HCT116 (cell line): ENCODE measurements around the gene IMMP2L.

Source experiments
- EZH2 ChIP-seq: fragments of 200-600 bp; sonication (generic); IDR thresholded peaks from 2 replicates; pipeline ENCODE4 v1.6.1; 2017; ENCODE audit warnings: antibody characterized with exemption, mixed run types
- RAD21 ChIP-seq: IDR thresholded peaks from 2 replicates; pipeline ENCODE4 v1.6.1; 2012; ENCODE audit warnings: low read depth, mild to moderate bottlenecking
- TF ChIP-seq, protein P1 (sequence below), 3 experiments: fragments of 200-600 bp in 1 of 3; sonication (generic) in 1 of 3; IDR thresholded peaks in 2 of 3; conservative IDR thresholded peaks in 1 of 3; 2 replicates each; pipeline ENCODE4 v1.5.1; 2012 to 2017; ENCODE audit warnings: low read depth in 2 of 3, low read length in 2 of 3, antibody characterized with exemption in 1 of 3, borderline replicate concordance in 1 of 3, control low read depth in 1 of 3, mild to moderate bottlenecking in 1 of 3, mixed read lengths in 1 of 3, mixed run types in 1 of 3, moderate library complexity in 1 of 3; ENCODE audit not compliant: insufficient read depth in 1 of 3

DNA sequence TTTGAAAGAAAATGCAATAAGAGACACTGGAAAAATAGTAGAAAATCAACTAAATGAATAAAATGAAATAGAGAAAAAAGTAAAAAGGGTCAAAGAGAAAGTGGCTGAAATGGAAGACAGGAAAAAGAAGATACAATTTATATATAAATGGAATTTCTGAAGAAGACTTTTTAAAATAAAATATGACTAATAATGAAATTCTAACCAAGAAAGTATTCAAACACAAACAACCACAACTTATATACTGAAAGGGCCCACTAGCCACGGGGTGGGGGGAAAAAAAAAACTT is 232.1 kb downstream of the IMMP2L start:
- TF ChIP-seq, protein P1, sequence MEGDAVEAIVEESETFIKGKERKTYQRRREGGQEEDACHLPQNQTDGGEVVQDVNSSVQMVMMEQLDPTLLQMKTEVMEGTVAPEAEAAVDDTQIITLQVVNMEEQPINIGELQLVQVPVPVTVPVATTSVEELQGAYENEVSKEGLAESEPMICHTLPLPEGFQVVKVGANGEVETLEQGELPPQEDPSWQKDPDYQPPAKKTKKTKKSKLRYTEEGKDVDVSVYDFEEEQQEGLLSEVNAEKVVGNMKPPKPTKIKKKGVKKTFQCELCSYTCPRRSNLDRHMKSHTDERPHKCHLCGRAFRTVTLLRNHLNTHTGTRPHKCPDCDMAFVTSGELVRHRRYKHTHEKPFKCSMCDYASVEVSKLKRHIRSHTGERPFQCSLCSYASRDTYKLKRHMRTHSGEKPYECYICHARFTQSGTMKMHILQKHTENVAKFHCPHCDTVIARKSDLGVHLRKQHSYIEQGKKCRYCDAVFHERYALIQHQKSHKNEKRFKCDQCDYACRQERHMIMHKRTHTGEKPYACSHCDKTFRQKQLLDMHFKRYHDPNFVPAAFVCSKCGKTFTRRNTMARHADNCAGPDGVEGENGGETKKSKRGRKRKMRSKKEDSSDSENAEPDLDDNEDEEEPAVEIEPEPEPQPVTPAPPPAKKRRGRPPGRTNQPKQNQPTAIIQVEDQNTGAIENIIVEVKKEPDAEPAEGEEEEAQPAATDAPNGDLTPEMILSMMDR (IDR thresholded peaks at IDR 0.05 in 2 of 3, conservative IDR thresholded peaks at IDR 0.05 in 1 of 3; ENCODE audit: borderline replicate concordance in 1 of 3, insufficient read depth in 1 of 3, low read depth in 2 of 3, low read length in 2 of 3) = no peak
- TF ChIP-seq EZH2 (no peak), RAD21 (no peak)
